GM21786 (cell line): ENCODE results near the gene IMP3.

Experiments
- ATAC-seq: cut with Tn5 transposase; IDR thresholded peaks from one replicate; pipeline ENCODE4 v1.9.1; 2021; ENCODE audit not compliant: unreplicated experiment

IMP3 gene

GRCh38 chr15:75625542-75626347, 14.3 kb downstream of the IMP3 start, which contains the start of gene SNUPN:
Gene SNUPN, minus strand, starts transcription at chr15:75625725. Its CDS starts 4,674 bp downstream, at chr15:75621051.
- ATAC-seq, result peak; percentile 66

DNA sequence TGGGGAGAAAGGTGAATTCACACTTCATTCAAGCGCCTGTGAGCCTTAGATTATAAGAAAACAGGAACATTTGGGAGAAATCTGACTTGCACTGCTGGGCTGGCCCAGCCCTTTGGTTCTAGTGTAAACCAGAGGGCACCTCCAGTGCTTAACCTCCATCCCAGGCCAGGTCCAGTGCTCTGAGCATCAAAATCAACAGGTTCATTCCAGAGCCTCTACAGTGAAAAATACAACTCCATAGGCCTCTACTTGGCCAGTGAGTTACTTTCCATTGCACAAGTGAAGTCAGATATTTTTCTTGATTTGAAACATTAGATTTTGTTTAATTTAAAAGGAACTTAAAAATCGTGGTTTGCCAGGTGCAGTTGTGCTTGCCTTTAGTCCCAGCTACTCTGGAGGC, 17.5 kb downstream of the IMP3 start:
- no peak for ATAC-seq

- ATAC-seq, result no peak
Observed at GRCh38 chr15:75620841-75621391, 19.1 kb downstream of the IMP3 start.

DNA sequence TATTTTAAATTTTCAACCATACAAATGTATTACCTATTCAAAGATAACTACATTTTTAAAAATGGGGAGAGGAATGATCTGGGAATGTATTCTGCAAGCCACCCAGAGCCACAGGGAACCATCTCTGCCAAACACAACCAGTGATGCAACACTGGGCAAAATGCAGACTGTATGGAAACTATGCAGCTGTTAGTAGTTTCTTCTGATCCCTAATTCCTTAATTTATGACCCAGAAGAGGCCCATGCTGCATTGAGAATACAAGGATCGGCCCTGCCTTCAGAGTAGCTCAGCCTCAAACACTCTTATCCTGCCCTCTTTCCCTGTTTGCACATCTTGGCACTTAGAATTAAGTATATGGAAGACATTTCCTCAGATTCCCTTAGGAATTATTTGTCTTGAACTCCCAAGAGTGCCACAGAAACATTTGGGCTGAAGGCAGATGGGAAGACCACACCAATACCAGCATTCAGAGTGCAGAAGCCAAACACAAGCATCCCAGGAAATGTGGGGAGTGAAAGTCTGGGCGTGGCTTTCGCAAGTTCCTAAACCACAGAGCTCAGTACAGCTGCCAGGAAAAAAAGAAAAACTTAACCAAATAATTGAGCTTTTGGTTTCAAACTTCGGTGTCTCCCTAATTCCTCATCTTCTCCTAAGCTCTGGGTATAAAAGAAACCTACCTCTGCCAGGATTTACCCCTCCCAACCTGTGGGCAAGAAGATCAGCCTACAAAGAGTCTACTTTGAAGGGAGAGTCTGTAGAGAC, 19.8 kb downstream of the IMP3 start:
- ATAC-seq, result no peak

- ATAC-seq, result no peak
Observed at GRCh38 chr15:75616766-75617165, 23.3 kb downstream of the IMP3 start.

- no peak for ATAC-seq
Observed at GRCh38 chr15:75606711-75607699, 33.0 kb downstream of the IMP3 start.

DNA sequence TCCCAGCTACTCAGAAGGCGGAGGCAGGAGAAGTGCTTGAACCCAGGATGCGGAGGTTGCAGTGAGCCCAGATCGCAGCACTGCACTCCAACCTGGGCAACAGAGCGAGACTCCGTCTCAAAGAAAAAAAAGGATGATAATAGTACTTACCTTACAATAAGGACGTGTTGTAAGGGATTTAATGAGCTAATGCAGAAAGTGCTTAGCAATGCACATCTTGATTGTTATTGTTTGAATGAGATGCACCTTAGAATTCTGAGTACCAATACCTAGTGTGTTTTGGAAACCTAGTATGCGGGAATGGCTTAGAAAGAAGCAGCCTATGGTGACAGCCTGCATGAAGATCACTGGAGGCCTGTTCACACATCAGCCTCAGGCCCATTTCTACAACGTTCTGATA, 34.0 kb downstream of the IMP3 start:
- no peak for ATAC-seq

DNA sequence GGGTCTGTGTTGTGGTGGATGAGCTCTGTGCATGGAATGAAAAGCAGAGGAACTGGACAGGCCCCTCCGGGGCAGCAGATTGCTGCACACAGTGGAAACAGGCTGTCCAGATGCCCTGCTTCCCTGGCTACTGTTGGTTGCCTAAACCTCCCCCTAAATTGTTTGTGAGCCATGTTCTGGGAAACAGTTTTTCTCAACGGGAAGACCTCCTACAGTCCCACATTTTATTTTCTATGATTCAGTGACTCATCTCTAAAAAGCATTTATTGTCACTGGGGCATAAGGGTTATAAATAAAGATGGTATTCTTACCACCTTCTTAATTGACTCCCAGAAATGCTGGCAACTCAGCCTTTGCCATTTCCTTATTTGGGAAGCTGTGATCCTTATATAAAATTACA, 40.6 kb downstream of the IMP3 start:
- no peak for ATAC-seq

DNA sequence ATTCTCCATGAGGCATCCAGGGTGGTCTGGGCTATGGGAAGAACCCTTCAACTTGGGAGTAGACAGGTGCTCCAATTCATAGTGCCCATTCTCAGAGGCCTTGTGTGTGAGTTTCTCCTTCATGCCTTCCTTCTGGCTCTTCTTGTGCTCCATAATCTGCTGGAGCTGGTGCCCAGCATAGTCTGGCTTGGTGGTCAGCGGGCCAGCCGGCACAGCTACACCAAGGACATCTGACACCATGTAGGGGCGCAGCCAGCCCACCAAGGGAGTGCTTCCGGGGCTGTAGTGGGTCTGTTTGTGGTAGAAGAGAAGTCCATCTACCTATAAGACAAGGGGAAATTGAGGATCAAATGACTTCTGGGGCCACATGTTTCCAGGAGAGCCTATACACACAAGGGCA, 41.7 kb downstream of the IMP3 start:
- no peak for ATAC-seq

DNA sequence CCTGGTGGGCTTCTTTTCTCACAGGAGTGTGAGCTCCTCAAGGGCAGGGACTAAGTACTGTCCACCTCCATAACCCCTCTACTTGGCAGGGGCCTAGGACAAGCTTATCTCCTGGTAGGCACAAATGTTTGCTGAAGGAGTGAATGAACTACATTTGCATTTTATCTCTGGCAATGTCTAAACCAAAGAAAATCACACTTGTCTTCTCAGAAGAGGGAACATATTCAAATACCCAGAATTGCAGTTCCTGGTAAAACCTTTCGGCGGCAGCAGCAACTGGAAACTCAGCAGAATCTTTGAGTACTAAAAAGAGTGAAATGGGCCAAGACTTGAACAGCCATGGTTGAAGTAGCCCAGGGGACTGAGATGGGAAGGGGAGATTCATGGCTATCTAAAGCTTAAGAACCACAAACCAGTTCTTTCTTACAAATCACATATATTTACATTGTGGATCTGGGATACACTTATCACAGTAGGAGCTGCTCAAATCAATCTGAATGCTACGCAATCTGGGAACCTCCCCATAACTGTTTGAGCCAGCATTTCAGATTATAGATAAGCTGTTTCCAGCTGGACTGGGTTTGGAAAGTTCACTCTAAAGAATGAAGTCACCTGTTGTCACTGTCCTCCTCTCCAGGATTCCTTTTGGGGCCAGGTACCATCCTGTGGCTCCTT, 42.2 kb downstream of the IMP3 start:
- ATAC-seq, result no peak

DNA sequence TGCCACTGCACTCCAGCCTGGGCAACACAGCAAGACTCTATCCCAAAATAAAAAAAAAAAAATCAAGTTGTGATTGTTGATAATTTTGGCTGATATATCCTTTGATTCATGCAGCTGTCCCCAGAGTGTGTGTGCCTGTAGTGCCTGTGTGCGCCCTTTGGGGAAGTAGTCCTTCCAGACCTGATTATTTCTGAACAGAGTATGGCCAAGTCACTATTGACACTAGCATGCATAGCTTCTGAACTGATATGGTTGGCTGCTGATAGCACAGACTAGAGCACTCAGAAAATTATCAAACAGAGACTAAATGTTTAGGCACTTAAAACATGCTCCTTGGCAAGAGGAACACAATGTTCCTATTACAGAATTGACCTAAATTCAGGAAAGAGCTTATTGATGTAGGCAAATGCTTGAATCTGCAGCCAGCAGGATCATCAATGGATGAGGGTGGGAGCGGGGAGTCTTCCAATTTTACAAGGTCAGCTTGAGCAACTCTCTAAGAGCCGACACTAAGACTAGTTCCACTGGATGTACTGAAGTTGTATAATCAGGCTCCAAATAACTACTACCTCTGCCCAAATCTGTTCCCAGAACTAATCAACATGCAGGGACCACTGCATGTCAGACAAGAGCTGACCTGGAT, 43.2 kb downstream of the IMP3 start:
- no peak for ATAC-seq

- no peak for ATAC-seq
Observed at GRCh38 chr15:75594276-75594675, 45.7 kb downstream of the IMP3 start.

GRCh38 chr15:75591655-75592364, 48.2 kb downstream of the IMP3 start:
- ATAC-seq, result no peak

DNA sequence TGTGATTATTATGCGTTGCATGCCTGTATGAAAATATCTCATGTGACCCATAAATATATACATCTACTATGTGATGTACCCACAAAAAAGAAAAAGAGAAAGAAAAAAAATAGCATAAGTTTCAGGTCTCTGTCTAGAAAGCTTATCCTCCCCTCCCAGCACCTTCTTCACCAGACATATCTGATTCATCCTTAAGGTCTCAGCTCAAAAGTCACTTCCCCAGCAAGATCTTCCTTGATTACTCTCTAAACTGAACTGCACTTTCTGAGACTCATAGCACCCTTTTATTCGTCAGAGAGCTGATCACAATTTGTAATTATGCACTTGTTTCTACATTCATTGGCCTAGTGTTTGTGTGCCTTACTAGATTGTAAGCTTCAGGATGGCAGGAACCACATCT, 49.8 kb downstream of the IMP3 start:
- ATAC-seq, result no peak
